Endothelial cell (in vitro differentiated cells): ENCODE measurements around the gene LYRM2. TPM values are rescaled to one million over a fixed set of nuclear protein-coding genes. Genes with fewer than 3 reads are reported as not detected.

Source experiments
- DNase-seq: peaks from one replicate; pipeline ENCODE4 v3.0.0; 2021; ENCODE audit warnings: low spot score
- H3K27ac Mint-ChIP-seq: one replicate; pipeline ENCODE4 v1.8.0; 2021; ENCODE audit warnings: mixed read lengths, inconsistent platforms; ENCODE audit not compliant: unreplicated experiment
- H3K27me3 Mint-ChIP-seq: one replicate; pipeline ENCODE4 v1.8.0; 2021; ENCODE audit warnings: mild to moderate bottlenecking, moderate library complexity, mixed read lengths, inconsistent platforms; ENCODE audit not compliant: unreplicated experiment
- H3K36me3 Mint-ChIP-seq: one replicate; pipeline ENCODE4 v1.8.0; 2021; ENCODE audit warnings: mild to moderate bottlenecking, low read depth, mixed read lengths, inconsistent platforms; ENCODE audit not compliant: unreplicated experiment
- H3K4me1 Mint-ChIP-seq: one replicate; pipeline ENCODE4 v1.8.0; 2021; ENCODE audit warnings: mild to moderate bottlenecking, mixed read lengths, inconsistent platforms; ENCODE audit not compliant: unreplicated experiment
- H3K4me3 Mint-ChIP-seq: one replicate; pipeline ENCODE4 v1.8.0; 2021; ENCODE audit warnings: mild to moderate bottlenecking, mixed read lengths, inconsistent platforms; ENCODE audit not compliant: unreplicated experiment
- H3K9me3 Mint-ChIP-seq: one replicate; pipeline ENCODE4 v1.8.0; 2021; ENCODE audit warnings: mixed read lengths, inconsistent platforms; ENCODE audit not compliant: unreplicated experiment
- CTCF ChIP-seq: fragments of 200-600 bp; sonication (generic); IDR thresholded peaks from one replicate; pipeline ENCODE4 v1.5.0; 2021; ENCODE audit warnings: antibody characterized with exemption; ENCODE audit not compliant: unreplicated experiment
- total RNA-seq: library from RNA; stranded (reverse); fragmentation: NEBNext Ultra II Directional; extraction: Animal tissue kit (Norgen Biotek cat#: 25700); gene quantifications from one replicate; pipeline ENCODE4 v1.2.1, GENCODE V29; 2021; ENCODE audit not compliant: unreplicated experiment

LYRM2 gene
- total RNA-seq, 1 donor from 2014 or later, result 16.0 TPM

- Mint-ChIP-seq H3K4me1 (peaks cover 28% of the 10 kb centered on the region), H3K36me3 (peaks cover 12% of the 10 kb centered on the region), H3K27me3 (peaks cover 12% of the 10 kb centered on the region), H3K9me3 (no peaks in the 10 kb centered on the region), H3K27ac (no peak overlapping the region), H3K4me3 (no peak overlapping the region)
- no peak for DNase-seq
- TF ChIP-seq CTCF, result no peak
These were observed 73.7 kb downstream of the LYRM2 start for GRCh38 chr6:89564752-89565427.

GRCh38 chr6:89563866-89564265, 74.7 kb downstream of the LYRM2 start:
- no peak for TF ChIP-seq CTCF
- Mint-ChIP-seq H3K27ac (no peak overlapping the region), H3K9me3 (no peaks in the 10 kb centered on the region), H3K4me1 (peaks cover 28% of the 10 kb centered on the region), H3K27me3 (peaks cover 12% of the 10 kb centered on the region), H3K36me3 (peaks cover 9% of the 10 kb centered on the region), H3K4me3 (no peak overlapping the region)
- no peak for DNase-seq

- Mint-ChIP-seq H3K27ac (no peak overlapping the region), H3K9me3 (peaks cover 1% of the 10 kb centered on the region), H3K4me3 (no peak overlapping the region), H3K27me3 (peaks cover 12% of the 10 kb centered on the region), H3K36me3 (peaks cover 10% of the 10 kb centered on the region), H3K4me1 (peaks cover 27% of the 10 kb centered on the region)
- DNase-seq, result no peak
- TF ChIP-seq CTCF, result no peak
These were observed 76.2 kb downstream of the LYRM2 start for GRCh38 chr6:89562093-89562973.

- no peak for TF ChIP-seq CTCF
- Mint-ChIP-seq H3K4me1 (peaks cover 19% of the 10 kb centered on the region), H3K27ac (no peak overlapping the region), H3K36me3 (peaks cover 24% of the 10 kb centered on the region), H3K9me3 (peaks cover 6% of the 10 kb centered on the region), H3K27me3 (peaks cover 21% of the 10 kb centered on the region), H3K4me3 (no peak overlapping the region)
- no peak for DNase-seq
These were observed 79.1 kb downstream of the LYRM2 start for GRCh38 chr6:89559487-89559886.

- peaks cover 6% of the 10 kb centered on the region for H3K9me3 Mint-ChIP-seq
- H3K4me1 Mint-ChIP-seq, result peaks cover 13% of the 10 kb centered on the region
- H3K4me3 Mint-ChIP-seq, result peak overlapping the region; percentile 14
- no peak overlapping the region for H3K27ac Mint-ChIP-seq
- peaks cover 14% of the 10 kb centered on the region for H3K27me3 Mint-ChIP-seq
- peaks cover 21% of the 10 kb centered on the region for H3K36me3 Mint-ChIP-seq
- no peak for DNase-seq
- TF ChIP-seq CTCF, result no peak
These were observed 82.7 kb downstream of the LYRM2 start for GRCh38 chr6:89555806-89556205.
